ENCODE data around the gene MAD1L1. TPM values are rescaled to one million over a fixed set of nuclear protein-coding genes. Genes with fewer than 3 reads are reported as not detected.

Gene MAD1L1
- polyA plus RNA-seq, 2 donors = 18.0 to 24.9 TPM

- Histone ChIP-seq H3K9me3 (ENCODE audit: control insufficient read depth in 2 of 2, insufficient read depth in 1 of 2, low read depth in 1 of 2, low read length in 1 of 2) (no peaks in the 10 kb centered on the region), H3K4me3 (ENCODE audit: low read depth in 1 of 2, low read length in 2 of 2) (no peak overlapping the region)
- 91% methylated on average over 8 of the region's 8 CpGs for WGBS, 2 donors
These were observed 140.5 kb downstream of the MAD1L1 start for GRCh38 chr7:2092279-2092678.

GRCh38 chr7:2090526-2091520 lies 141.9 kb downstream of the MAD1L1 start:
- H3K27me3 ChIP-seq (ENCODE audit: control insufficient read depth in 1 of 2, insufficient read depth in 2 of 2, low read length in 2 of 2) = no peaks in the 10 kb centered on the region
- 79 to 88% methylated on average over 29 of the region's 29 CpGs for WGBS, 2 donors
- H3K27ac ChIP-seq (ENCODE audit: low read depth in 2 of 2, low read length in 1 of 2) = peak overlapping the region; percentile 45 to 47

More at GRCh38 chr7:2092279-2092678, 140.5 kb downstream of the MAD1L1 start:
- H3K27me3 ChIP-seq (ENCODE audit: control insufficient read depth in 1 of 2, insufficient read depth in 2 of 2, low read length in 2 of 2) = no peaks in the 10 kb centered on the region
- H3K4me1 ChIP-seq (ENCODE audit: control insufficient read depth in 2 of 2, insufficient read depth in 2 of 2, low read length in 1 of 2) = peaks cover 0 to 4% of the 10 kb centered on the region in 2 donors
- no peak overlapping the region for H3K27ac ChIP-seq (ENCODE audit: low read depth in 2 of 2, low read length in 1 of 2)
- H3K36me3 ChIP-seq (ENCODE audit: control insufficient read depth in 2 of 2, insufficient read depth in 2 of 2, low read length in 1 of 2) = peaks cover 0 to 3% of the 10 kb centered on the region in 2 donors

GRCh38 chr7:2088801-2089200 lies 143.9 kb downstream of the MAD1L1 start:
- 95 to 96% methylated on average over 15 of the region's 15 CpGs for WGBS, 2 donors
- Histone ChIP-seq H3K27me3 (ENCODE audit: control insufficient read depth in 1 of 2, insufficient read depth in 2 of 2, low read length in 2 of 2) (no peaks in the 10 kb centered on the region), H3K4me1 (ENCODE audit: control insufficient read depth in 2 of 2, insufficient read depth in 2 of 2, low read length in 1 of 2) (peaks cover 0 to 4% of the 10 kb centered on the region in 2 donors)

More at GRCh38 chr7:2090526-2091520, 141.9 kb downstream of the MAD1L1 start:
- Histone ChIP-seq H3K4me3 (ENCODE audit: low read depth in 1 of 2, low read length in 2 of 2) (no peak overlapping the region), H3K4me1 (ENCODE audit: control insufficient read depth in 2 of 2, insufficient read depth in 2 of 2, low read length in 1 of 2) (peaks cover 0 to 4% of the 10 kb centered on the region in 2 donors), H3K9me3 (ENCODE audit: control insufficient read depth in 2 of 2, insufficient read depth in 1 of 2, low read depth in 1 of 2, low read length in 1 of 2) (no peaks in the 10 kb centered on the region), H3K36me3 (ENCODE audit: control insufficient read depth in 2 of 2, insufficient read depth in 2 of 2, low read length in 1 of 2) (peaks cover 0 to 3% of the 10 kb centered on the region in 2 donors)

GRCh38 chr7:2087744-2088143 lies 145.0 kb downstream of the MAD1L1 start:
- Histone ChIP-seq H3K27me3 (ENCODE audit: control insufficient read depth in 1 of 2, insufficient read depth in 2 of 2, low read length in 2 of 2) (no peaks in the 10 kb centered on the region), H3K4me3 (ENCODE audit: low read depth in 1 of 2, low read length in 2 of 2) (no peak overlapping the region)
- 90 to 96% methylated on average over 11 of the region's 11 CpGs for WGBS, 2 donors

More at GRCh38 chr7:2088801-2089200, 143.9 kb downstream of the MAD1L1 start:
- H3K4me3 ChIP-seq (ENCODE audit: low read depth in 1 of 2, low read length in 2 of 2) = no peak overlapping the region
- peaks cover 0 to 11% of the 10 kb centered on the region in 2 donors for H3K36me3 ChIP-seq (ENCODE audit: control insufficient read depth in 2 of 2, insufficient read depth in 2 of 2, low read length in 1 of 2)
- no peak overlapping the region for H3K27ac ChIP-seq (ENCODE audit: low read depth in 2 of 2, low read length in 1 of 2)
- no peaks in the 10 kb centered on the region for H3K9me3 ChIP-seq (ENCODE audit: control insufficient read depth in 2 of 2, insufficient read depth in 1 of 2, low read depth in 1 of 2, low read length in 1 of 2)

GRCh38 chr7:2086229-2086628 lies 146.5 kb downstream of the MAD1L1 start:
- H3K9me3 ChIP-seq (ENCODE audit: control insufficient read depth in 2 of 2, insufficient read depth in 1 of 2, low read depth in 1 of 2, low read length in 1 of 2) = no peaks in the 10 kb centered on the region
- H3K4me3 ChIP-seq (ENCODE audit: low read depth in 1 of 2, low read length in 2 of 2) = no peak overlapping the region
- WGBS, 2 donors = 83% methylated on average over 13 of the region's 13 CpGs
- H3K4me1 ChIP-seq (ENCODE audit: control insufficient read depth in 2 of 2, insufficient read depth in 2 of 2, low read length in 1 of 2) = peaks cover 0 to 4% of the 10 kb centered on the region in 2 donors
- H3K27me3 ChIP-seq (ENCODE audit: control insufficient read depth in 1 of 2, insufficient read depth in 2 of 2, low read length in 2 of 2) = no peaks in the 10 kb centered on the region
- no peak overlapping the region for H3K27ac ChIP-seq (ENCODE audit: low read depth in 2 of 2, low read length in 1 of 2)
- H3K36me3 ChIP-seq (ENCODE audit: control insufficient read depth in 2 of 2, insufficient read depth in 2 of 2, low read length in 1 of 2) = peaks cover 0 to 11% of the 10 kb centered on the region in 2 donors

More at GRCh38 chr7:2087744-2088143, 145.0 kb downstream of the MAD1L1 start:
- no peaks in the 10 kb centered on the region for H3K9me3 ChIP-seq (ENCODE audit: control insufficient read depth in 2 of 2, insufficient read depth in 1 of 2, low read depth in 1 of 2, low read length in 1 of 2)
- peaks cover 0 to 13% of the 10 kb centered on the region in 2 donors for H3K36me3 ChIP-seq (ENCODE audit: control insufficient read depth in 2 of 2, insufficient read depth in 2 of 2, low read length in 1 of 2)
- H3K4me1 ChIP-seq (ENCODE audit: control insufficient read depth in 2 of 2, insufficient read depth in 2 of 2, low read length in 1 of 2) = peaks cover 0 to 4% of the 10 kb centered on the region in 2 donors
- H3K27ac ChIP-seq (ENCODE audit: low read depth in 2 of 2, low read length in 1 of 2) = no peak overlapping the region

- Histone ChIP-seq H3K36me3 (ENCODE audit: control insufficient read depth in 2 of 2, insufficient read depth in 2 of 2, low read length in 1 of 2) (peaks cover 0 to 11% of the 10 kb centered on the region in 2 donors), H3K27ac (ENCODE audit: low read depth in 2 of 2, low read length in 1 of 2) (no peak overlapping the region), H3K4me1 (ENCODE audit: control insufficient read depth in 2 of 2, insufficient read depth in 2 of 2, low read length in 1 of 2) (peaks cover 0 to 4% of the 10 kb centered on the region in 2 donors), H3K4me3 (ENCODE audit: low read depth in 1 of 2, low read length in 2 of 2) (no peak overlapping the region), H3K9me3 (ENCODE audit: control insufficient read depth in 2 of 2, insufficient read depth in 1 of 2, low read depth in 1 of 2, low read length in 1 of 2) (no peaks in the 10 kb centered on the region), H3K27me3 (ENCODE audit: control insufficient read depth in 1 of 2, insufficient read depth in 2 of 2, low read length in 2 of 2) (no peaks in the 10 kb centered on the region)
- 96 to 97% methylated on average over 16 of the region's 16 CpGs for WGBS, 2 donors
These were observed 146.9 kb downstream of the MAD1L1 start for GRCh38 chr7:2085804-2086203.

- Histone ChIP-seq H3K9me3 (ENCODE audit: control insufficient read depth in 2 of 2, insufficient read depth in 1 of 2, low read depth in 1 of 2, low read length in 1 of 2) (no peaks in the 10 kb centered on the region), H3K27me3 (ENCODE audit: control insufficient read depth in 1 of 2, insufficient read depth in 2 of 2, low read length in 2 of 2) (no peaks in the 10 kb centered on the region), H3K4me3 (ENCODE audit: low read depth in 1 of 2, low read length in 2 of 2) (no peak overlapping the region), H3K27ac (ENCODE audit: low read depth in 2 of 2, low read length in 1 of 2) (no peak overlapping the region), H3K4me1 (ENCODE audit: control insufficient read depth in 2 of 2, insufficient read depth in 2 of 2, low read length in 1 of 2) (peaks cover 0 to 4% of the 10 kb centered on the region in 2 donors), H3K36me3 (ENCODE audit: control insufficient read depth in 2 of 2, insufficient read depth in 2 of 2, low read length in 1 of 2) (peaks cover 0 to 11% of the 10 kb centered on the region in 2 donors)
- WGBS, 2 donors = 91 to 94% methylated on average over 25 of the region's 25 CpGs
These were observed 147.8 kb downstream of the MAD1L1 start for GRCh38 chr7:2084781-2085505.

- Histone ChIP-seq H3K4me3 (ENCODE audit: low read depth in 1 of 2, low read length in 2 of 2) (no peak overlapping the region), H3K9me3 (ENCODE audit: control insufficient read depth in 2 of 2, insufficient read depth in 1 of 2, low read depth in 1 of 2, low read length in 1 of 2) (no peaks in the 10 kb centered on the region), H3K36me3 (ENCODE audit: control insufficient read depth in 2 of 2, insufficient read depth in 2 of 2, low read length in 1 of 2) (peaks cover 0 to 11% of the 10 kb centered on the region in 2 donors), H3K27ac (ENCODE audit: low read depth in 2 of 2, low read length in 1 of 2) (no peak overlapping the region), H3K4me1 (ENCODE audit: control insufficient read depth in 2 of 2, insufficient read depth in 2 of 2, low read length in 1 of 2) (no peaks in the 10 kb centered on the region), H3K27me3 (ENCODE audit: control insufficient read depth in 1 of 2, insufficient read depth in 2 of 2, low read length in 2 of 2) (no peaks in the 10 kb centered on the region)
- WGBS, 2 donors = 89 to 93% methylated on average over 18 of the region's 18 CpGs
These were observed 148.4 kb downstream of the MAD1L1 start for GRCh38 chr7:2084331-2084730.

GRCh38 chr7:2083362-2083761 lies 149.4 kb downstream of the MAD1L1 start:
- no peaks in the 10 kb centered on the region for H3K4me1 ChIP-seq (ENCODE audit: control insufficient read depth in 2 of 2, insufficient read depth in 2 of 2, low read length in 1 of 2)
- H3K27ac ChIP-seq (ENCODE audit: low read depth in 2 of 2, low read length in 1 of 2) = no peak overlapping the region
- H3K9me3 ChIP-seq (ENCODE audit: control insufficient read depth in 2 of 2, insufficient read depth in 1 of 2, low read depth in 1 of 2, low read length in 1 of 2) = no peaks in the 10 kb centered on the region
- H3K4me3 ChIP-seq (ENCODE audit: low read depth in 1 of 2, low read length in 2 of 2) = no peak overlapping the region
- H3K27me3 ChIP-seq (ENCODE audit: control insufficient read depth in 1 of 2, insufficient read depth in 2 of 2, low read length in 2 of 2) = no peaks in the 10 kb centered on the region
- WGBS, 2 donors = 95 to 97% methylated on average over 17 of the region's 17 CpGs
- peaks cover 0 to 11% of the 10 kb centered on the region in 2 donors for H3K36me3 ChIP-seq (ENCODE audit: control insufficient read depth in 2 of 2, insufficient read depth in 2 of 2, low read length in 1 of 2)

Measured in esophagus (tissue), 2 donors.